Astrocyte (in vitro differentiated cells and primary cell): Measurements from ENCODE around the gene PIK3R6. TPM values are rescaled to one million over a fixed set of nuclear protein-coding genes. Genes with fewer than 3 reads are reported as not detected.

ENCODE experiments used
- DNase-seq: peaks from one replicate; pipeline ENCODE4 v3.0.0-alpha.2; 2010; ENCODE audit warnings: low read depth
- FAIRE-seq: peaks from 2 replicates; lab custom pipeline; 2011; peaks lifted over from hg19 to GRCh38; lab: Jason Lieb, UNC
- H2AFZ ChIP-seq: 2 replicates; pipeline ENCODE4 v1.6.0; 2012; ENCODE audit warnings: low read depth, low read length, inconsistent platforms
- H3K27ac ChIP-seq: 2 replicates; pipeline ENCODE4 v1.5.1; 2011; ENCODE audit warnings: low read depth, low read length, inconsistent platforms
- H3K27me3 ChIP-seq: 2 replicates; pipeline ENCODE4 v1.6.0; 2011; ENCODE audit warnings: low read length, inconsistent platforms; ENCODE audit not compliant: insufficient read depth
- H3K36me3 ChIP-seq: 2 replicates; pipeline ENCODE4 v1.5.1; 2011; ENCODE audit warnings: low read length, inconsistent platforms; ENCODE audit not compliant: insufficient read depth
- H3K4me1 ChIP-seq: 2 replicates; pipeline ENCODE4 v1.5.1; 2011; ENCODE audit warnings: low read length, inconsistent platforms; ENCODE audit not compliant: insufficient read depth
- H3K4me2 ChIP-seq: 2 replicates; pipeline ENCODE4 v1.6.0; 2012; ENCODE audit warnings: low read length, inconsistent platforms
- H3K4me3 ChIP-seq: 2 replicates; pipeline ENCODE4 v1.5.1; 2011; ENCODE audit warnings: low read depth, mild to moderate bottlenecking, low read length, inconsistent platforms; ENCODE audit not compliant: insufficient read depth
- H3K79me2 ChIP-seq: 2 replicates; pipeline ENCODE4 v1.6.0; 2012; ENCODE audit warnings: mild to moderate bottlenecking, low read length, inconsistent platforms; ENCODE audit not compliant: insufficient read depth
- H3K9ac ChIP-seq: 2 replicates; pipeline ENCODE4 v1.6.0; 2012; ENCODE audit warnings: mild to moderate bottlenecking, low read length, inconsistent platforms
- H3K9me3 ChIP-seq: 2 replicates; pipeline ENCODE4 v1.5.1; 2012; ENCODE audit warnings: low read depth, mild to moderate bottlenecking, low read length, inconsistent platforms; ENCODE audit not compliant: insufficient read depth
- H4K20me1 ChIP-seq: 2 replicates; pipeline ENCODE4 v1.6.0; 2012; ENCODE audit warnings: low read length, inconsistent platforms; ENCODE audit not compliant: insufficient read depth
- H3K27ac Mint-ChIP-seq: one replicate; pipeline ENCODE4 v1.8.0; 2021; ENCODE audit warnings: mild to moderate bottlenecking, mixed read lengths; ENCODE audit not compliant: unreplicated experiment
- H3K27me3 Mint-ChIP-seq: one replicate; pipeline ENCODE4 v1.8.0; 2021; ENCODE audit warnings: low read depth, mixed read lengths; ENCODE audit not compliant: unreplicated experiment
- H3K36me3 Mint-ChIP-seq: one replicate; pipeline ENCODE4 v1.8.0; 2021; ENCODE audit warnings: low read depth, mixed read lengths; ENCODE audit not compliant: unreplicated experiment
- H3K4me1 Mint-ChIP-seq: one replicate; pipeline ENCODE4 v1.8.0; 2021; ENCODE audit warnings: low read depth, mixed read lengths; ENCODE audit not compliant: unreplicated experiment
- H3K4me3 Mint-ChIP-seq: one replicate; pipeline ENCODE4 v1.8.0; 2021; ENCODE audit warnings: mild to moderate bottlenecking, moderate library complexity, mixed read lengths; ENCODE audit not compliant: unreplicated experiment
- H3K9me3 Mint-ChIP-seq: one replicate; pipeline ENCODE4 v1.8.0; 2021; ENCODE audit warnings: mild to moderate bottlenecking, mixed read lengths; ENCODE audit not compliant: unreplicated experiment
- CTCF ChIP-seq: IDR thresholded peaks from 2 replicates; pipeline ENCODE4 v1.5.1; 2011; ENCODE audit warnings: low read depth, mild to moderate bottlenecking, inconsistent platforms, low read length, moderate library complexity; ENCODE audit not compliant: insufficient read depth
- EZH2 ChIP-seq: IDR thresholded peaks from 2 replicates; pipeline ENCODE4 v1.6.1; 2012; ENCODE audit warnings: mild to moderate bottlenecking, low read length, inconsistent platforms; ENCODE audit not compliant: insufficient read depth
- total RNA-seq: library from RNA; stranded (reverse); gene quantifications from 2 replicates; pipeline ENCODE4 v1.2.1, GENCODE V29; 2021

PIK3R6 gene
- total RNA-seq, 1 donor from 2014 or later, result not detected

- no peaks in the 10 kb centered on the region for H4K20me1 ChIP-seq
- H3K27me3 ChIP-seq, result peaks cover 3% of the 10 kb centered on the region
- no peak overlapping the region for H2AFZ ChIP-seq
- no peaks in the 10 kb centered on the region for H3K4me1 ChIP-seq
- H3K9ac ChIP-seq, result no peak overlapping the region
- no peak overlapping the region for H3K4me3 Mint-ChIP-seq
- no peaks in the 10 kb centered on the region for H3K9me3 ChIP-seq
- no peak overlapping the region for H3K27ac Mint-ChIP-seq
- H3K4me2 ChIP-seq, result no peak overlapping the region
- FAIRE-seq, result no peak
- TF ChIP-seq EZH2 (no peak), CTCF (no peak)
- H3K4me1 Mint-ChIP-seq, result no peaks in the 10 kb centered on the region
- H3K4me3 ChIP-seq, result no peak overlapping the region
- no peak for DNase-seq
- H3K79me2 ChIP-seq, result no peaks in the 10 kb centered on the region
- H3K9me3 Mint-ChIP-seq, result peaks cover 9% of the 10 kb centered on the region
- H3K27ac ChIP-seq, result no peak overlapping the region
- H3K27me3 Mint-ChIP-seq, result peaks cover 32% of the 10 kb centered on the region
- H3K36me3 ChIP-seq, result no peaks in the 10 kb centered on the region
- H3K36me3 Mint-ChIP-seq, result peaks cover under 1% of the 10 kb centered on the region
These were observed 114.1 kb downstream of the PIK3R6 start for GRCh38 chr17:8753136-8753975.

Other genes with a start within 250 kb of the PIK3R6 start
- 125 and 150 TPM in 2 replicates for gene MYH10, start 236.9 kb downstream of the PIK3R6 start, total RNA-seq
- gene CCDC42, start 122.8 kb downstream of the PIK3R6 start, total RNA-seq, result not detected in 2 replicates
- not detected in 2 replicates for gene SPDYE4, start 109.1 kb downstream of the PIK3R6 start, total RNA-seq
- 0.12 TPM in 1 of 2 replicates, not detected in the other for gene MFSD6L, start 68.3 kb downstream of the PIK3R6 start, total RNA-seq
- gene PIK3R5, start 98.0 kb upstream of the PIK3R6 start, total RNA-seq, result 0.30 TPM in 1 of 2 replicates, not detected in the other
- gene NTN1, start 153.8 kb upstream of the PIK3R6 start, total RNA-seq, result 8.6 and 9.8 TPM in 2 replicates